GM12892 (cell line): Measurements from ENCODE around the gene C1QTNF12.

Experiments
- POLR2A ChIP-seq: IDR thresholded peaks from 2 replicates; pipeline ENCODE4 v1.6.1; 2011; ENCODE audit warnings: low read depth, low read length, control low read depth
- POLR2AphosphoS5 ChIP-seq: IDR thresholded peaks from 2 replicates; pipeline ENCODE4 v1.6.1; 2011; ENCODE audit warnings: low read depth, low read length, control low read depth
- TAF1 ChIP-seq: IDR thresholded peaks from 2 replicates; pipeline ENCODE4 v1.6.1; 2011; ENCODE audit warnings: low read depth, mild to moderate bottlenecking, control low read depth, low read length, borderline replicate concordance

DNA sequence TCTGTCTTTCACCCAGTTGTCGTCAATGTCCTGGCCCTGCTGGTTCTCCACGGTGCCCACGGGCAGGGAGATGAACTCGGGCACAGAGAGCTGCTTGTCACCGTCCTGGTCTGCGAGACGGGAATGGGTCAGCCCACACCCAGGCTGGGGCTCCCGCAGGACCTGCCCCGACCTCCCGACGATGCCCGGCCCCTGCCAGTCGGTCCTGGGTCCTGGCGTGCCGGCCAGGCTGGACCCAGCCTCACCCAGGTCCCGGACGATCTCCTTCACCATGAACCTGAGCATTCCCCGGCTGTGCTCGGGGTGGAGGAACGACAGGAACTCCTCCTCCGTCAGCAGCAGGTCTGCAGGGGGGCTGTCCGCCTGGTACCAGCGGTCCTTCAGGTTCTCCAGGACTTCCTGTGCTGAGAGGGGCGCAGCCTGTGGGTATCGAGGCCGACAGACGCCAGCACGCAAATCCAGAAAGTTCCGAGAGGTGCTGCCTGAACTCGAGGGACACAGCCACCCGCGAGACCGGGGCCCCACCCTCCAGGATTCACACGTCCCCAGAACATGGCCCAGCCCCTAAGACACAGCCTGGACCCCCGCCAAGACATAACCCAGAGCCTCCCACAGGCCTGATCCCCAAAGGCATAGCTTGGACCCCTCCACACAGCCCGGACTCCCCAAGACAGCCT, 27.9 kb downstream of the C1QTNF12 start:
- TF ChIP-seq POLR2AphosphoS5 (no peak), POLR2A (no peak), TAF1 (no peak)
